ENCODE results near the gene ADCY4.

- TF ChIP-seq CTCF (IDR thresholded peaks at IDR 0.05) (no peak), POLR2AphosphoS5 (IDR thresholded peaks at IDR 0.05) (no peak)
Observed at GRCh38 chr14:24313913-24314312, 21.0 kb downstream of the ADCY4 start.

All from gastroesophageal sphincter (tissue), 3 donors.